ENCODE data around the gene MLLT11.
"Not testable (repeated sequence)": the region's sequence is repeated elsewhere in the genome, so short reads cannot be mapped to it uniquely, and the experiment has no call there.

The MLLT11 gene

DNA sequence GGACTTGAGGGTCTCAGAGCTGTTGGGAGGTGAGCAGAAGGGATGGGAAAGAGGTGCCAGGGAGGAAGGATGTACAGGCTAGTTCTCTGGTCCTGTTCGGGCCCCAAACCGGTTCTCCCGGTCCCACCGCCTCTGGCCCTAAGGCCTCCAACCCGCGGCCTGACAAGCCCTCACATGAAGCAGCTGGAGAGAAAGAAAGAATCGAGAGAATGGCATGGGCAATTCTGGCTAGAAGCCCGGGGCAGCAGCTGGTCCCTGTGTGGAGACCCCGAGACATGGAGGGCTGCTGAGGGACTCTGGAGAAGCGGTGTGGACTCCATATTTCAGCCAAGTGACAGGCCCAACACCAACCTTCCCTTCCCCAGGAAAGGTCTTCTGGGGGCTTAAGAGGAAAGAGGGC is 1.5 kb upstream of the MLLT11 start:
- DNase-seq: peak; percentile 34

DNA sequence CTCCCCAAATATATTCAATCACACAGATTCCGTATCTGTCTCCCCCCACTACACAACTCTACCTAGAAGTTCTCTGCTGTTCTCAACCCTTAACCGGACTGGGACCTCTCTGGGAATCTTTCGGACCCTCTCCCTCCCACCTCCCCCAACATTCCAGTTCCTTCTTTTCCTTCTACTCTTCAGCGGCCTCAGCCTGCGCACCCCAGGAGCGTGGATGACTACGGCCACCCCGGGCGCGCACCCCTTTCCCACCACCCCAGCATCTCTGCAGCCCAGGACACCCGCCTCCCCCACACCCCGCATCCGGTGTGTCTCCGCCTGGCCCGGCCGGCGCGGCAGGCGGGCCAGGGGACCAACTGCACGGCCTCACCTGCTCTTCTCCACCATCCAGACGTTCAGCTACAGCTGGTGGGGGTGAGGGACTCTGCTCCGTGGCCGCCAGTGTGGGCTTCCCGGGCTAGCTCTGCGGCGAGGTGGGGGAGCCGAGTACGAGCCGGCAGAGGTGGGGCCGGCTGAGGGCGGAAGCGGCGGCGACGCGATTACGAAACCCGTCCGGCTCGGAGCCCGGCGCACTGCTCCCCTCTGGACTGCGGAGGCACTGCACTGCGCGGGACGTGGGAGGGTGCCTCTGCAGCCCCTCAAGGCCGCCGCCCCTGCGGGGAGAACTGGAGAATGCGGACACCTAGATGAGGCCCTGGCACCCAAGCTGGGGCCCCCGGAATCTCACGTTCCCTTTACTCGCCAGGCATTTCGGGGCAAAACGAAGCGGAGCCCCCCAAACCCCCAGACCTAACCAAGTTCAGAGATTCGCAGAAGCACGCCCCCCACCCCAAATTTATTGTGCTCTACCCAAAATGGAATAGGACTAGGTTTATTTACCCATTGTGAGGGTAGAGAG is 839 bp upstream of the MLLT11 start, which contains the start of gene CDC42SE1:
Gene CDC42SE1 (minus strand): TSS at position 514 of the 898 bp plus-strand sequence. CDS start 3,892 bp downstream, outside the sequence.
- DNase-seq: peak; percentile 89

DNA sequence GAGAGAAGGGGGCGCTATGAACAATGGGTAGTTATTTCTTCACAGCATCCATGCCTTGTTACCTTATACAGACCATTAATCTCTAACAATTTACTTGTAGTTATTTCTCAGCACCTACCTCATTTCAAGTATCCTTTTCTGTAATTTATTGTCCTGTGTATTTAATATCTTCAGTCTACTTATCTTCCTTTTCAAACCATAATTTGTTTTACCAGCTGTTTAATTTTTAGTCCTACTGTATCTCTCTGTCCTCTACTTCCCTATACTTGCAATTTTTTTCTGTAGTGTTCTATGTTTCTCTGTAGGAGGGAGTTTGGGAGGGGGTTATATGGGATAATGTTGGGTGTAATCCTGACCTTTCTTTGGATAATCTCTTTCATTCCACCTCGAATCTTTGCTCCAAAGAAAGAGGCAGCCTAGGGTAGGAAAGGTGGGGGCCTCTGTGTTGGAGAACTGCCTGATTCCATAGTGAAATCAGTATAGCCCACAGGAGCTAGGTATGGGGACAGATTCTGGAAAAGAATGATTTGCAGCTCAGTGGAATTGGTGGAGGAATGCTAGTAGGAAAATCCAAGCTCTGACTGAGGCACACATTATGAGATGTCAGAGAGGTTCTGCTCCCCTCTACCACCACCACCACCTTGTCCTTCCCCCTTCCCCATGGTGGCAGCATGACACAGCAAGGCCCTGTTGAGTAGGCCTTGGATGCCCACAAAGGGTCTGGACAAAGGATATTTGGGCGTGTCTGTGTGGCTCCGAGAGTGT is 642 bp downstream of the MLLT11 start:
- no peak for DNase-seq

GRCh38 chr1:151061704-151062103 is 1.5 kb downstream of the MLLT11 start:
- no peak for DNase-seq

GRCh38 chr1:151062741-151063371 is 2.7 kb downstream of the MLLT11 start:
- DNase-seq: no peak

DNA sequence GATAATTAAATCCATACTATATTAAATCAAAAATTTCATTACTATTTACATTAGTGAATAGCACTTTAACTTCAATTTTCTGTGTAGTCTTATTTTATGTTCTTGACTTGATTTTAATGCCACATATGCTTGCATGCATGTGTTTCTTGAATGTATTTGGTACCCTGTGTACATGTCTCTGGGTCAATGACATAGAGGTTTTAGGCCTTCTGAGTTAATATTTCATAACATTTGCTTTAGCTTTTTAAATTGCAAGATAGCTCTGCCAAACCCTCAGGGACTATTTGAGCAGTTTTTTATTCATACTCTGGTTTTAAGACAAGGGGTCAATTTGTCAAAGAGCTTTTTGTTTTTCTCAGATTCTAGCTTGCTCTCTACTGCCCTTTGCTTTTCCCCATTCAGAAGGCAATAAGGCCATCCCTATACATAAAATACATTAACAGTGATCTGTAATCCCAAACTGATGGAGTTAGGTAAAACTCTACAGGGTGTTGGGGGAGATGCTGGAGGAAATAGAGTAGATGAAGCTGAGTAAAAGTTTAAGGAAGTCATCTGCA is 5.0 kb downstream of the MLLT11 start:
- no peak for DNase-seq

DNA sequence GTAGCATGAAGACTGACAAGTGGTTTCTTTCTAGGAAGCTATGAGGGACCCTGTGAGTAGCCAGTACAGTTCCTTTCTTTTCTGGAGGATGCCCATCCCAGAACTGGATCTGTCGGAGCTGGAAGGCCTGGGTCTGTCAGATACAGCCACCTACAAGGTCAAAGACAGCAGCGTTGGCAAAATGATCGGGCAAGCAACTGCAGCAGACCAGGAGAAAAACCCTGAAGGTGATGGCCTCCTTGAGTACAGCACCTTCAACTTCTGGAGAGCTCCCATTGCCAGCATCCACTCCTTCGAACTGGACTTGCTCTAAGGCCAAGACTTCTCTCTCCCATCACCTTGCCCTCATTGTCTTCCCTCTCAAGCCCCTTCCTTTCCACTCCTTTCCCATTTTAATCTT is 7.0 kb downstream of the MLLT11 start:
- no peak for DNase-seq

- no peak for DNase-seq
Observed at GRCh38 chr1:151069103-151069486, 8.9 kb downstream of the MLLT11 start.

GRCh38 chr1:151070474-151071276 is 10.5 kb downstream of the MLLT11 start, which contains the start of gene GABPB2:
TSS of gene GABPB2 (plus strand) at chr1:151070761. CDS start at chr1:151088190, 17,429 bp downstream.
- DNase-seq: peak; percentile 90

DNA sequence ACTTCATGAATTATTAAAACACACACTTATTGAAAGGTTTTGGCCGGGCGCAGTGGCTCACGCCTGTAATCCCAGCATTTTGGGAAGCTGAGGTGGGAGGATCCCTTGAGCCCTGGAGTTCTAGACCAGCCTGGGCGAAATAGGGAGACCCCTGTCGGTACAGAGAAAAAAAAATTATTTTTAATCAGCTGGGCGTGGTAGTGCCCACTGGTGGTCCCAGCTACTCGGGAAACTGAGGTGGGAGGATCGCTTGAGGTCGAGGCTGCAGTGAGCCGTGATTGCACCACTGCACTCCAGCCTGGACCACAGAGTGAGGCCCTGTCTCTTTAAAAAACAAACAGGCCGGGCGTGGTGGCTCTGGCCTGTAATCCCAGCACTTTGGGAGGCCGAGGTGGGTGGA is 12.0 kb downstream of the MLLT11 start:
- no peak for DNase-seq

- no peak for DNase-seq
Observed at GRCh38 chr1:151085953-151086559, 25.9 kb downstream of the MLLT11 start.

GRCh38 chr1:151097426-151097825 is 37.2 kb downstream of the MLLT11 start:
- DNase-seq: not testable (repeated sequence)

DNA sequence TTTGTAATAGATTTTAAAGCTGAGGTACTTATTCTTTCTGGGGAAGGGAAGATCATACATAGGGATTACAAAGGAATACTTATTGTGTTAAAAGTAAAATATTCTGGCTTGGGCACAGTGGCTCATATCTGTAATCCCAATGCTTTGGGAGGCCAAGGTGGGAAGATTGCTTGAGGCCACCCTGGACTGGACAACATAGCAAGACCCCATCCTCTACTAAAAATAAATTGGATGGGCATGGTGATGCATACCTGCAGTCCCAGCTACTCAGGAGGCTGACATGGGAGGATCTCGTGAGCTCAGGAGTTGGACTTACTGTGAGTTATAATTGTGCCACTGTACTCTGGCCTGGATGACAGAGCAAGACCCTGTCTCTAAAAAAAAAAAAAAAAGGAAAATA is 37.9 kb downstream of the MLLT11 start:
- DNase-seq: no peak

GRCh38 chr1:151104630-151105029 is 44.4 kb downstream of the MLLT11 start:
- no peak for DNase-seq

- no peak for DNase-seq
Observed at GRCh38 chr1:151106894-151107293, 46.7 kb downstream of the MLLT11 start.

GRCh38 chr1:151108331-151108730 is 48.1 kb downstream of the MLLT11 start:
- no peak for DNase-seq

GRCh38 chr1:151113877-151114276 is 53.7 kb downstream of the MLLT11 start:
- DNase-seq: no peak
